Effector memory CD4-positive, alpha-beta T cell (primary cell): ENCODE results near the gene HSPA1B.
"Not testable (repeated sequence)": the region's sequence is repeated elsewhere in the genome, so short reads cannot be mapped to it uniquely, and the experiment has no call there.

Experiments used
- DNase-seq, 3 donors: peaks; one replicate each; pipeline ENCODE4 v3.0.0-alpha.2; 2020
- H3K27ac ChIP-seq: 2 replicates; pipeline ENCODE4 v1.7.0; 2013; ENCODE audit warnings: mild to moderate bottlenecking, low read length, moderate library complexity; ENCODE audit not compliant: insufficient read depth, poor library complexity, severe bottlenecking
- H3K27me3 ChIP-seq: replicated peaks from 2 replicates; pipeline ENCODE4 v1.7.0; 2013; ENCODE audit warnings: mild to moderate bottlenecking, low read length; ENCODE audit not compliant: insufficient read depth, control insufficient read depth, poor library complexity, severe bottlenecking
- H3K36me3 ChIP-seq: 2 replicates; pipeline ENCODE4 v1.7.0; 2013; ENCODE audit warnings: mild to moderate bottlenecking, low read length, moderate library complexity; ENCODE audit not compliant: control insufficient read depth, insufficient read depth
- H3K4me1 ChIP-seq: 2 replicates; pipeline ENCODE4 v1.7.0; 2013; ENCODE audit warnings: low read length, mild to moderate bottlenecking; ENCODE audit not compliant: control insufficient read depth, insufficient read depth, poor library complexity, severe bottlenecking
- H3K4me3 ChIP-seq: 2 replicates; pipeline ENCODE4 v1.7.0; 2013; ENCODE audit warnings: low read length, low read depth, mild to moderate bottlenecking; ENCODE audit not compliant: insufficient read depth, poor library complexity, severe bottlenecking
- H3K9me3 ChIP-seq: 2 replicates; pipeline ENCODE4 v1.7.0; 2013; ENCODE audit warnings: mild to moderate bottlenecking, low read length, moderate library complexity; ENCODE audit not compliant: control insufficient read depth

HSPA1B gene

GRCh38 chr6:31865205-31866118, 37.9 kb downstream of the HSPA1B start:
- DNase-seq, result no peak
- Histone ChIP-seq H3K36me3 (peaks cover 2% of the 10 kb centered on the region), H3K4me3 (no peak overlapping the region), H3K27me3 (no peaks in the 10 kb centered on the region), H3K4me1 (peaks cover 16% of the 10 kb centered on the region), H3K27ac (no peak overlapping the region), H3K9me3 (no peaks in the 10 kb centered on the region)

GRCh38 chr6:31868658-31868971, 41.1 kb downstream of the HSPA1B start:
- not testable (repeated sequence) for H3K4me3 ChIP-seq, H3K36me3 ChIP-seq, H3K27me3 ChIP-seq, DNase-seq, H3K27ac ChIP-seq, H3K4me1 ChIP-seq, H3K9me3 ChIP-seq

GRCh38 chr6:31869343-31869742, 41.8 kb downstream of the HSPA1B start:
- H3K27me3 ChIP-seq, result no peaks in the 10 kb centered on the region
- peaks cover 2% of the 10 kb centered on the region for H3K4me1 ChIP-seq
- DNase-seq, result no peak
- no peak overlapping the region for H3K4me3 ChIP-seq
- no peaks in the 10 kb centered on the region for H3K9me3 ChIP-seq
- no peaks in the 10 kb centered on the region for H3K36me3 ChIP-seq
- H3K27ac ChIP-seq, result no peak overlapping the region

- Histone ChIP-seq H3K4me1 (no peaks in the 10 kb centered on the region), H3K36me3 (no peaks in the 10 kb centered on the region), H3K4me3 (no peak overlapping the region), H3K9me3 (no peaks in the 10 kb centered on the region), H3K27ac (no peak overlapping the region), H3K27me3 (no peaks in the 10 kb centered on the region)
- DNase-seq, result no peak
Measured at GRCh38 chr6:31870385-31870921, 42.9 kb downstream of the HSPA1B start.

GRCh38 chr6:31871046-31871659, 43.6 kb downstream of the HSPA1B start:
- no peaks in the 10 kb centered on the region for H3K4me1 ChIP-seq
- DNase-seq, result no peak
- no peak overlapping the region for H3K4me3 ChIP-seq
- no peaks in the 10 kb centered on the region for H3K27me3 ChIP-seq
- no peaks in the 10 kb centered on the region for H3K9me3 ChIP-seq
- H3K36me3 ChIP-seq, result no peaks in the 10 kb centered on the region
- H3K27ac ChIP-seq, result no peak overlapping the region

- H3K27me3 ChIP-seq, result no peaks in the 10 kb centered on the region
- no peaks in the 10 kb centered on the region for H3K9me3 ChIP-seq
- no peak for DNase-seq
- no peaks in the 10 kb centered on the region for H3K4me1 ChIP-seq
- no peak overlapping the region for H3K27ac ChIP-seq
- H3K4me3 ChIP-seq, result no peak overlapping the region
- no peaks in the 10 kb centered on the region for H3K36me3 ChIP-seq
Measured at GRCh38 chr6:31874084-31874670, 46.6 kb downstream of the HSPA1B start.

- Histone ChIP-seq H3K36me3 (peaks cover 5% of the 10 kb centered on the region), H3K27ac (no peak overlapping the region), H3K9me3 (no peaks in the 10 kb centered on the region), H3K4me3 (no peak overlapping the region), H3K27me3 (no peaks in the 10 kb centered on the region), H3K4me1 (no peaks in the 10 kb centered on the region)
- no peak for DNase-seq
Measured at GRCh38 chr6:31874836-31875572, 47.5 kb downstream of the HSPA1B start.

GRCh38 chr6:31875877-31876276, 48.3 kb downstream of the HSPA1B start:
- no peak for DNase-seq
- Histone ChIP-seq H3K9me3 (no peaks in the 10 kb centered on the region), H3K4me1 (no peaks in the 10 kb centered on the region), H3K36me3 (peaks cover 14% of the 10 kb centered on the region), H3K4me3 (no peak overlapping the region), H3K27me3 (no peaks in the 10 kb centered on the region), H3K27ac (no peak overlapping the region)

GRCh38 chr6:31876357-31876756, 48.8 kb downstream of the HSPA1B start:
- H3K4me1 ChIP-seq, result no peaks in the 10 kb centered on the region
- no peak overlapping the region for H3K27ac ChIP-seq
- DNase-seq, result no peak
- no peaks in the 10 kb centered on the region for H3K9me3 ChIP-seq
- no peaks in the 10 kb centered on the region for H3K27me3 ChIP-seq
- no peak overlapping the region for H3K4me3 ChIP-seq
- peaks cover 19% of the 10 kb centered on the region for H3K36me3 ChIP-seq
